H1 (cell line): ENCODE measurements around the gene ZNF350. TPM values are rescaled to one million over a fixed set of nuclear protein-coding genes. Genes with fewer than 3 reads are reported as not detected.

ENCODE experiments used
- CTCF ChIA-PET: fragments of 300-600 bp; sonication (Branson Sonifier 250); formaldehyde crosslinking; loops from one replicate; lab custom pipeline; 2021; ENCODE audit not compliant: partially characterized antibody; lab: Charles Lee
- POLR2A ChIA-PET: fragments of 300-600 bp; sonication (Branson Sonifier 250); formaldehyde crosslinking; loops from one replicate; lab custom pipeline; 2021; ENCODE audit warnings: inconsistent platforms; ENCODE audit not compliant: partially characterized antibody; lab: Charles Lee
- DNase-seq, 2 experiments: peaks; one replicate each; pipeline versions ENCODE4 v3.0.0 to v3.0.0-alpha.2; 2010 to 2022; ENCODE audit warnings: low spot score in 2 of 2, low read depth in 1 of 2, mixed read lengths in 1 of 2
- FAIRE-seq: peaks from 2 replicates; lab custom pipeline; 2011; peaks lifted over from hg19 to GRCh38; lab: Jason Lieb, UNC
- H2AFZ ChIP-seq: 2 replicates; pipeline ENCODE4 v1.8.1; 2012; ENCODE audit warnings: low read length, inconsistent platforms
- H2AK5ac ChIP-seq: 2 replicates; pipeline ENCODE4 v1.6.1; 2013; ENCODE audit warnings: low read depth, low read length
- H2BK120ac ChIP-seq: replicated peaks from 2 replicates; pipeline ENCODE3; 2013; ENCODE audit warnings: low read depth, low read length, inconsistent platforms
- H2BK12ac ChIP-seq: 2 replicates; pipeline ENCODE4 v1.6.1; 2013; ENCODE audit warnings: low read depth, low read length
- H2BK15ac ChIP-seq: 2 replicates; pipeline ENCODE4 v1.6.1; 2013; ENCODE audit warnings: low read length
- H2BK20ac ChIP-seq: 2 replicates; pipeline ENCODE4 v1.6.1; 2013; ENCODE audit warnings: low read length
- H2BK5ac ChIP-seq: 2 replicates; pipeline ENCODE4 v1.6.1; 2013; ENCODE audit warnings: low read depth, low read length
- H3K14ac ChIP-seq: 2 replicates; pipeline ENCODE4 v1.6.1; 2013; ENCODE audit warnings: inconsistent platforms; ENCODE audit not compliant: insufficient read length
- H3K18ac ChIP-seq: 2 replicates; pipeline ENCODE4 v1.6.1; 2013; ENCODE audit warnings: low read length; ENCODE audit errors: extremely low read depth
- H3K23ac ChIP-seq: 2 replicates; pipeline ENCODE4 v1.6.1; 2013; ENCODE audit warnings: inconsistent platforms; ENCODE audit not compliant: insufficient read length
- H3K23me2 ChIP-seq: 2 replicates; pipeline ENCODE4 v1.6.1; 2013; ENCODE audit warnings: low read depth, low read length
- H3K27ac ChIP-seq: 2 replicates; pipeline ENCODE4 v1.6.1; 2011; ENCODE audit warnings: low read depth, low read length, inconsistent platforms
- H3K27me3 ChIP-seq, 4 experiments: replicated peaks in 1 of 4; 1 replicate in 1 of 4; 2 replicates in 3 of 4; pipeline versions ENCODE4 v1.6.1 to v1.8.1; 2011 to 2013; ENCODE audit warnings: low read length in 3 of 4, mild to moderate bottlenecking in 3 of 4, inconsistent platforms in 2 of 4, mixed read lengths in 2 of 4, moderate library complexity in 1 of 4; ENCODE audit not compliant: control insufficient read depth in 3 of 4, insufficient read depth in 3 of 4; ENCODE audit errors: extremely low read depth in 1 of 4
- H3K36me3 ChIP-seq, 4 experiments: 2 replicates each; pipeline versions ENCODE4 v1.6.1 to v1.8.1; 2011 to 2013; ENCODE audit warnings: mild to moderate bottlenecking in 4 of 4, low read length in 3 of 4, moderate library complexity in 2 of 4, control low read depth in 1 of 4, inconsistent platforms in 1 of 4; ENCODE audit not compliant: insufficient read depth in 4 of 4, control insufficient read depth in 2 of 4
- H3K4ac ChIP-seq: replicated peaks from 2 replicates; pipeline ENCODE3; 2013; ENCODE audit warnings: low read length, low read depth, mixed read lengths, inconsistent platforms; ENCODE audit not compliant: insufficient read length
- H3K4me1 ChIP-seq, 4 experiments: replicated peaks in 1 of 4; 1 replicate in 1 of 4; 2 replicates in 3 of 4; pipeline versions ENCODE4 v1.6.1 to v1.8.1; 2011 to 2013; ENCODE audit warnings: low read length in 3 of 4, inconsistent platforms in 2 of 4, mixed read lengths in 1 of 4; ENCODE audit not compliant: insufficient read depth in 4 of 4, control insufficient read depth in 3 of 4
- H3K4me2 ChIP-seq, 2 experiments: 2 replicates each; pipeline versions ENCODE4 v1.6.1 to v1.8.1; 2011 to 2013; ENCODE audit warnings: low read depth in 2 of 2, low read length in 2 of 2, control low read depth in 1 of 2, inconsistent platforms in 1 of 2, mild to moderate bottlenecking in 1 of 2; ENCODE audit not compliant: insufficient read depth in 1 of 2
- H3K4me3 ChIP-seq, 4 experiments: fragments of 200-600, 300-600 bp in 1 of 4; sonication (generic), shearing (Covaris generic), sonication (Bioruptor Twin) in 1 of 4; 2 replicates each; pipeline versions ENCODE4 v1.5.1 to v1.8.1; 2011 to 2016; ENCODE audit warnings: low read length in 4 of 4, low read depth in 3 of 4, control low read depth in 2 of 4, inconsistent platforms in 2 of 4, mild to moderate bottlenecking in 2 of 4, mixed read lengths in 1 of 4, moderate library complexity in 1 of 4; ENCODE audit not compliant: insufficient read depth in 2 of 4; ENCODE audit errors: extremely low read depth in 1 of 4
- H3K56ac ChIP-seq: replicated peaks from 2 replicates; pipeline ENCODE3; 2013; ENCODE audit warnings: low read depth, mild to moderate bottlenecking, mixed read lengths, low read length, inconsistent platforms; ENCODE audit not compliant: insufficient read length
- H3K79me1 ChIP-seq: 2 replicates; pipeline ENCODE4 v1.6.1; 2013; ENCODE audit warnings: low read depth, low read length, control low read depth
- H3K79me2 ChIP-seq, 2 experiments: 2 replicates each; pipeline versions ENCODE4 v1.6.1 to v1.8.1; 2012 to 2013; ENCODE audit warnings: low read length in 2 of 2, mild to moderate bottlenecking in 2 of 2, inconsistent platforms in 1 of 2; ENCODE audit not compliant: insufficient read depth in 2 of 2, control insufficient read depth in 1 of 2
- H3K9ac ChIP-seq, 4 experiments: replicated peaks in 1 of 4; 1 replicate in 1 of 4; 2 replicates in 3 of 4; pipeline versions ENCODE4 v1.6.1 to v1.8.1; 2011 to 2013; ENCODE audit warnings: low read depth in 3 of 4, low read length in 3 of 4, control low read depth in 2 of 4, mild to moderate bottlenecking in 2 of 4, moderate library complexity in 2 of 4, inconsistent platforms in 1 of 4; ENCODE audit errors: extremely low read depth in 1 of 4
- H3K9me3 ChIP-seq, 2 experiments: 2 replicates each; pipeline versions ENCODE4 v1.6.1 to v1.8.1; 2012 to 2013; ENCODE audit warnings: mild to moderate bottlenecking in 2 of 2, moderate library complexity in 2 of 2, control low read depth in 1 of 2, inconsistent platforms in 1 of 2, low read depth in 1 of 2, low read length in 1 of 2, mixed read lengths in 1 of 2; ENCODE audit not compliant: insufficient read depth in 2 of 2
- H4K20me1 ChIP-seq, 2 experiments: replicated peaks in 1 of 2; 2 replicates each; pipeline versions ENCODE3 to v1.8.1; 2011 to 2013; ENCODE audit warnings: inconsistent platforms in 2 of 2, low read length in 2 of 2, mild to moderate bottlenecking in 1 of 2; ENCODE audit not compliant: insufficient read depth in 2 of 2, control insufficient read depth in 1 of 2
- H4K5ac ChIP-seq: 2 replicates; pipeline ENCODE4 v1.6.1; 2013; ENCODE audit warnings: low read length, low read depth, mixed read lengths, inconsistent platforms; ENCODE audit not compliant: insufficient read length
- H4K8ac ChIP-seq: 2 replicates; pipeline ENCODE4 v1.8.0; 2013; ENCODE audit warnings: mild to moderate bottlenecking, moderate library complexity, low read length, inconsistent platforms; ENCODE audit not compliant: insufficient read depth; ENCODE audit errors: extremely low read depth
- H4K91ac ChIP-seq: replicated peaks from 2 replicates; pipeline ENCODE3; 2013; ENCODE audit warnings: low read length, mixed read lengths, inconsistent platforms; ENCODE audit not compliant: insufficient read length
- KDM4A ChIP-seq: IDR thresholded peaks from one replicate; pipeline ENCODE4 v1.7.1; 2012; ENCODE audit warnings: low read depth, mild to moderate bottlenecking, moderate library complexity, low read length, inconsistent platforms; ENCODE audit not compliant: severe bottlenecking
- MAFK ChIP-seq: IDR thresholded peaks from 2 replicates; pipeline ENCODE4 v1.6.1; 2012; ENCODE audit warnings: low read depth, mild to moderate bottlenecking, improper control_type of control experiment, low read length
- POLR2AphosphoS5 ChIP-seq: IDR thresholded peaks from 2 replicates; pipeline ENCODE4 v1.6.1; 2011; ENCODE audit warnings: low read depth, low read length
- WGBS, 2 experiments: shearing (Covaris generic) in 1 of 2; methylation state at CpG; one replicate each; pipeline versions ENCODE4 v1.1.6 to v1.1.7; 2013 to 2015; ENCODE audit warnings: low lambda C conversion rate in 2 of 2, mixed read lengths in 2 of 2, inconsistent platforms in 1 of 2, low coverage in 1 of 2, missing lambda C conversion rate in 1 of 2; ENCODE audit not compliant: insufficient replicate concordance in 2 of 2, insufficient coverage in 1 of 2, insufficient read length in 1 of 2; ENCODE audit errors: extremely low coverage in 1 of 2, missing lambda C conversion rate in 1 of 2; 5-methylcytosine and 5-hydroxymethylcytosine counted together
- polyA plus RNA-seq, 7 experiments: library from polyadenylated mRNA; depleted of rRNA in 3 of 7; stranded (reverse) in 5 of 7; unstranded in 2 of 7; fragments of >200 nt in 5 of 7; fragments of 200-250 nt in 2 of 7; gene quantifications; 1 replicate in 5 of 7; 2 replicates in 1 of 7; 4 replicates in 1 of 7; pipeline versions ENCODE4 v1.2.1 to v1.2.3, GENCODE V29; 2011 to 2013; ENCODE audit warnings: missing spikeins in 2 of 7, mixed read lengths in 2 of 7
- total RNA-seq: library from RNA; stranded (reverse); fragmentation: NEBNext Ultra II Directional; extraction: Animal tissue kit (Norgen Biotek cat#: 25700); gene quantifications from 2 replicates; pipeline ENCODE4 v1.2.1, GENCODE V29; 2021

ZNF350 gene
- total and polyA plus RNA-seq, 2 of the 8 experiments (the other 6 are each of a cell fraction or from before 2014, with no cell fraction given): 1.7 to 5.3 TPM

GRCh38 chr19:52020506-52020905 is 33.9 kb upstream of the ZNF350 start:
- no peak overlapping the region for H3K9ac ChIP-seq
- no peak overlapping the region for H4K8ac ChIP-seq
- peaks cover 0 to 21% of the 10 kb centered on the region in 2 experiments; a peak in 1 of 4 replicates for H3K79me2 ChIP-seq
- no peaks in the 10 kb centered on the region for H4K20me1 ChIP-seq
- no peak overlapping the region for H2BK120ac ChIP-seq
- H3K4me3 ChIP-seq: no peak overlapping the region
- no peaks in the 10 kb centered on the region for H3K23me2 ChIP-seq
- no peak for FAIRE-seq
- no peak overlapping the region for H4K91ac ChIP-seq
- no peaks in the 10 kb centered on the region for H3K4me1 ChIP-seq
- no peak overlapping the region for H3K4ac ChIP-seq
- no peak overlapping the region for H3K4me2 ChIP-seq
- H3K23ac ChIP-seq: no peak overlapping the region
- 95% methylated on average over 4 of the region's 4 CpGs; no CpG with 5 or more reads in 1 of the 2 experiments for WGBS, 2 experiments
- no peak overlapping the region for H2BK15ac ChIP-seq
- no peak overlapping the region for H4K5ac ChIP-seq
- DNase-seq: no peak
- H3K79me1 ChIP-seq: no peaks in the 10 kb centered on the region; the same call in 1 of the 2 replicates
- no peak overlapping the region for H2AFZ ChIP-seq
- H2BK20ac ChIP-seq: no peak overlapping the region
- peaks cover 22 to 90% (median 66%) of the 10 kb centered on the region in 4 experiments for H3K36me3 ChIP-seq
- no peak overlapping the region for H3K18ac ChIP-seq
- H3K14ac ChIP-seq: no peak overlapping the region
- no peak overlapping the region for H3K56ac ChIP-seq
- CTCF ChIA-PET: interaction anchor here (0.6 to 0.9 kb wide), 4 partner anchors 7 to 188 kb away, joined by 3 to 5 read pairs (median 3); no protein-coding TSS in a partner anchor
- no peak overlapping the region for H2AK5ac ChIP-seq
- no peak overlapping the region for H3K27ac ChIP-seq
- H2BK12ac ChIP-seq: no peak overlapping the region
- no peaks in the 10 kb centered on the region for H3K27me3 ChIP-seq
- H2BK5ac ChIP-seq: no peak overlapping the region
- no peak for TF ChIP-seq POLR2AphosphoS5
- TF ChIP-seq KDM4A: no peak
- TF ChIP-seq MAFK: no peak
- POLR2A ChIA-PET: interaction anchor here (1.1 to 1.4 kb wide), 2 partner anchors 8 to 17 kb away, joined by 3 to 7 read pairs; no protein-coding TSS in a partner anchor
- peaks cover 5% of the 10 kb centered on the region in 2 experiments; a peak in 3 of 4 replicates for H3K9me3 ChIP-seq
